Activated T-cell treated with anti-CD3 and anti-CD28 coated beads, Interleukin-2, amount 50 U/mL, for 48 hours (primary cell): ENCODE measurements around the gene PPP1R3C.

ENCODE experiments used
- DNase-seq, 2 experiments: peaks; one replicate each; pipeline ENCODE4 v3.0.0-alpha.2; 2020

PPP1R3C gene

GRCh38 chr10:91597197-91597881 is 35.5 kb downstream of the PPP1R3C start:
- DNase-seq = no peak

- DNase-seq = no peak
Measured at GRCh38 chr10:91596825-91597196, 36.1 kb downstream of the PPP1R3C start.

- DNase-seq = no peak
Measured at GRCh38 chr10:91593834-91594233, 39.0 kb downstream of the PPP1R3C start.

- DNase-seq = no peak
Measured at GRCh38 chr10:91593366-91593765, 39.5 kb downstream of the PPP1R3C start.

GRCh38 chr10:91592266-91592975 is 40.5 kb downstream of the PPP1R3C start:
- no peak for DNase-seq

- DNase-seq = no peak
Measured at GRCh38 chr10:91591797-91592174, 41.1 kb downstream of the PPP1R3C start.

- DNase-seq = no peak
Measured at GRCh38 chr10:91590904-91591796, 41.7 kb downstream of the PPP1R3C start.

GRCh38 chr10:91590142-91590903 is 42.5 kb downstream of the PPP1R3C start:
- DNase-seq = no peak

- DNase-seq = no peak
Measured at GRCh38 chr10:91589658-91590035, 43.2 kb downstream of the PPP1R3C start.

GRCh38 chr10:91589015-91589657 is 43.7 kb downstream of the PPP1R3C start:
- no peak for DNase-seq

- DNase-seq = no peak
Measured at GRCh38 chr10:91587710-91588638, 44.9 kb downstream of the PPP1R3C start.

GRCh38 chr10:91582153-91582554 is 50.7 kb downstream of the PPP1R3C start:
- DNase-seq = no peak

- DNase-seq = no peak
Measured at GRCh38 chr10:91579329-91579985, 53.4 kb downstream of the PPP1R3C start.
